ENCODE data around the gene IRF3. TPM values are rescaled to one million over a fixed set of nuclear protein-coding genes. Genes with fewer than 3 reads are reported as not detected.

Gene IRF3
- total RNA-seq: 27.2 TPM

GRCh38 chr19:49665351-49666119, at the start of gene IRF3, which contains the start of gene BCL2L12:
TSS of gene IRF3 (minus strand) at chr19:49665857. CDS start at chr19:49664838, 1,019 bp downstream.
TSS of gene BCL2L12 (plus strand) at chr19:49665933. CDS start at chr19:49666693, 760 bp downstream.
- Histone ChIP-seq H3K4me1 (ENCODE audit: insufficient read depth, low read length) (peaks cover 23% of the 10 kb centered on the region), H3K27me3 (ENCODE audit: insufficient read depth, low read length) (no peaks in the 10 kb centered on the region), H3K9me3 (ENCODE audit: low read depth, low read length) (no peaks in the 10 kb centered on the region), H3K4me3 (ENCODE audit: low read length) (peak within 1 kb of the TSS; percentile 93)

GRCh38 chr19:49713236-49713845, 47.7 kb upstream of the IRF3 start:
- no peak overlapping the region for H3K4me3 ChIP-seq (ENCODE audit: low read length)
- peaks cover 7% of the 10 kb centered on the region for H3K4me1 ChIP-seq (ENCODE audit: insufficient read depth, low read length)
- no peaks in the 10 kb centered on the region for H3K27me3 ChIP-seq (ENCODE audit: insufficient read depth, low read length)
- no peaks in the 10 kb centered on the region for H3K9me3 ChIP-seq (ENCODE audit: low read depth, low read length)

GRCh38 chr19:49712397-49712859, 46.8 kb upstream of the IRF3 start:
- Histone ChIP-seq H3K27me3 (ENCODE audit: insufficient read depth, low read length) (no peaks in the 10 kb centered on the region), H3K4me1 (ENCODE audit: insufficient read depth, low read length) (no peaks in the 10 kb centered on the region), H3K4me3 (ENCODE audit: low read length) (no peak overlapping the region), H3K9me3 (ENCODE audit: low read depth, low read length) (no peaks in the 10 kb centered on the region)

GRCh38 chr19:49710372-49710951, 44.8 kb upstream of the IRF3 start:
- Histone ChIP-seq H3K4me3 (ENCODE audit: low read length) (no peak overlapping the region), H3K9me3 (ENCODE audit: low read depth, low read length) (no peaks in the 10 kb centered on the region), H3K27me3 (ENCODE audit: insufficient read depth, low read length) (no peaks in the 10 kb centered on the region), H3K4me1 (ENCODE audit: insufficient read depth, low read length) (no peaks in the 10 kb centered on the region)

GRCh38 chr19:49705919-49706318, 40.3 kb upstream of the IRF3 start:
- Histone ChIP-seq H3K27me3 (ENCODE audit: insufficient read depth, low read length) (no peaks in the 10 kb centered on the region), H3K9me3 (ENCODE audit: low read depth, low read length) (no peaks in the 10 kb centered on the region), H3K4me3 (ENCODE audit: low read length) (no peak overlapping the region), H3K4me1 (ENCODE audit: insufficient read depth, low read length) (no peaks in the 10 kb centered on the region)

- H3K4me3 ChIP-seq (ENCODE audit: low read length): no peak overlapping the region
- H3K9me3 ChIP-seq (ENCODE audit: low read depth, low read length): no peaks in the 10 kb centered on the region
- no peaks in the 10 kb centered on the region for H3K4me1 ChIP-seq (ENCODE audit: insufficient read depth, low read length)
- no peaks in the 10 kb centered on the region for H3K27me3 ChIP-seq (ENCODE audit: insufficient read depth, low read length)
These were observed 39.4 kb upstream of the IRF3 start for GRCh38 chr19:49704888-49705642.

GRCh38 chr19:49701271-49701786, 35.7 kb upstream of the IRF3 start:
- Histone ChIP-seq H3K27me3 (ENCODE audit: insufficient read depth, low read length) (no peaks in the 10 kb centered on the region), H3K9me3 (ENCODE audit: low read depth, low read length) (no peaks in the 10 kb centered on the region), H3K4me3 (ENCODE audit: low read length) (no peak overlapping the region), H3K4me1 (ENCODE audit: insufficient read depth, low read length) (no peaks in the 10 kb centered on the region)

GRCh38 chr19:49700563-49700962, 34.9 kb upstream of the IRF3 start:
- Histone ChIP-seq H3K4me1 (ENCODE audit: insufficient read depth, low read length) (no peaks in the 10 kb centered on the region), H3K4me3 (ENCODE audit: low read length) (no peak overlapping the region), H3K27me3 (ENCODE audit: insufficient read depth, low read length) (no peaks in the 10 kb centered on the region), H3K9me3 (ENCODE audit: low read depth, low read length) (no peaks in the 10 kb centered on the region)

- Histone ChIP-seq H3K4me3 (ENCODE audit: low read length) (no peak overlapping the region), H3K4me1 (ENCODE audit: insufficient read depth, low read length) (no peaks in the 10 kb centered on the region), H3K9me3 (ENCODE audit: low read depth, low read length) (no peaks in the 10 kb centered on the region), H3K27me3 (ENCODE audit: insufficient read depth, low read length) (no peaks in the 10 kb centered on the region)
These were observed 33.7 kb upstream of the IRF3 start for GRCh38 chr19:49699364-49699763.

GRCh38 chr19:49696865-49697264, 31.2 kb upstream of the IRF3 start:
- no peaks in the 10 kb centered on the region for H3K4me1 ChIP-seq (ENCODE audit: insufficient read depth, low read length)
- H3K27me3 ChIP-seq (ENCODE audit: insufficient read depth, low read length): no peaks in the 10 kb centered on the region
- H3K4me3 ChIP-seq (ENCODE audit: low read length): no peak overlapping the region

GRCh38 chr19:49696115-49696514, 30.5 kb upstream of the IRF3 start:
- Histone ChIP-seq H3K27me3 (ENCODE audit: insufficient read depth, low read length) (peaks cover 6% of the 10 kb centered on the region), H3K9me3 (ENCODE audit: low read depth, low read length) (no peaks in the 10 kb centered on the region), H3K4me3 (ENCODE audit: low read length) (no peak overlapping the region), H3K4me1 (ENCODE audit: insufficient read depth, low read length) (peaks cover 6% of the 10 kb centered on the region)

More at GRCh38 chr19:49696865-49697264, 31.2 kb upstream of the IRF3 start:
- no peaks in the 10 kb centered on the region for H3K9me3 ChIP-seq (ENCODE audit: low read depth, low read length)

- H3K4me3 ChIP-seq (ENCODE audit: low read length): no peak overlapping the region
- H3K4me1 ChIP-seq (ENCODE audit: insufficient read depth, low read length): peaks cover 29% of the 10 kb centered on the region
- peaks cover 21% of the 10 kb centered on the region for H3K27me3 ChIP-seq (ENCODE audit: insufficient read depth, low read length)
- H3K9me3 ChIP-seq (ENCODE audit: low read depth, low read length): no peaks in the 10 kb centered on the region
These were observed 26.5 kb upstream of the IRF3 start for GRCh38 chr19:49692147-49692506.

GRCh38 chr19:49691243-49692146, 25.8 kb upstream of the IRF3 start:
- Histone ChIP-seq H3K27me3 (ENCODE audit: insufficient read depth, low read length) (peaks cover 21% of the 10 kb centered on the region), H3K4me3 (ENCODE audit: low read length) (no peak overlapping the region), H3K4me1 (ENCODE audit: insufficient read depth, low read length) (peaks cover 29% of the 10 kb centered on the region), H3K9me3 (ENCODE audit: low read depth, low read length) (no peaks in the 10 kb centered on the region)

All from mononuclear cell (primary cell).